Vagina (tissue), 2 donors: ENCODE results near the gene ANKRD49. TPM values are rescaled to one million over a fixed set of nuclear protein-coding genes. Genes with fewer than 3 reads are reported as not detected.

Experiments used
- DNase-seq, 2 donors: peaks; one replicate each; pipeline ENCODE4 v3.0.0-alpha.2; 2017; ENCODE audit errors: extremely low spot score in 2 of 2
- H3K27ac ChIP-seq: fragments of 200-600 bp; sonication (generic); one replicate; pipeline ENCODE4 v1.5.1; 2019
- H3K27me3 ChIP-seq: fragments of 200-600 bp; sonication (generic); one replicate; pipeline ENCODE4 v1.5.1; 2019
- H3K36me3 ChIP-seq, 2 donors: fragments of 200-600 bp; sonication (generic); one replicate each; pipeline ENCODE4 v1.5.1; 2017 to 2019
- H3K4me1 ChIP-seq: fragments of 200-600 bp; sonication (generic); one replicate; pipeline ENCODE4 v1.5.1; 2019
- H3K4me3 ChIP-seq, 2 donors: fragments of 200-600 bp; sonication (generic); 1 replicate in 1 of 2; 2 replicates in 1 of 2; pipeline ENCODE4 v1.5.1; 2016 to 2019
- H3K9me3 ChIP-seq: fragments of 200-600 bp; sonication (generic); one replicate; pipeline ENCODE4 v1.5.1; 2019
- CTCF ChIP-seq, 3 experiments: fragments of 450-650 bp in 2 of 3; fragments of 200-600 bp in 1 of 3; sonication (generic) in 1 of 3; IDR thresholded peaks; one replicate each; pipeline ENCODE4 v1.5.1; 2017 to 2019; ENCODE audit warnings: antibody characterized with exemption in 3 of 3, mild to moderate bottlenecking in 2 of 3, moderate library complexity in 2 of 3
- POLR2A ChIP-seq, 2 donors: fragments of 450-650 bp; IDR thresholded peaks; one replicate each; pipeline ENCODE4 v1.6.1; 2017; ENCODE audit warnings: antibody characterized with exemption in 2 of 2, mild to moderate bottlenecking in 2 of 2, moderate library complexity in 2 of 2
- POLR2AphosphoS5 ChIP-seq, 2 donors: sonication (generic); formaldehyde crosslinking; IDR thresholded peaks; one replicate each; pipeline ENCODE4 v1.9.0; 2017; ENCODE audit warnings: antibody characterized with exemption in 2 of 2, mild to moderate bottlenecking in 2 of 2, low read depth in 1 of 2; ENCODE audit not compliant: insufficient read depth in 1 of 2
- intact Hi-C: fragments of 100-400 bp; cut with DNase I; formaldehyde crosslinking; loops from one replicate; pipeline ENCODE4 v1.15.1; 2023
- total RNA-seq: library from RNA; depleted of rRNA; stranded (reverse); fragments of >200 nt; gene quantifications from one replicate; pipeline ENCODE4 v1.2.3, GENCODE V29; 2016

The ANKRD49 gene
- total RNA-seq = 12.5 TPM

- TF ChIP-seq POLR2AphosphoS5 (IDR thresholded peaks at IDR 0.05; ENCODE audit: insufficient read depth in 1 of 2, low read depth in 1 of 2) = peak; percentile 87 to 91
- TF ChIP-seq POLR2A (IDR thresholded peaks at IDR 0.05) = peak in 1 of 2 donors; percentile 42
- no peak for TF ChIP-seq CTCF (IDR thresholded peaks at IDR 0.05)
- Histone ChIP-seq H3K9me3 (no peaks in the 10 kb centered on the region), H3K4me3 (peak within 1 kb of the TSS; percentile 66 to 83), H3K27ac (peak within 1 kb of the TSS; percentile 80), H3K36me3 (peaks cover 0 to 28% of the 10 kb centered on the region in 2 donors), H3K4me1 (peaks cover 34% of the 10 kb centered on the region), H3K27me3 (no peaks in the 10 kb centered on the region)
- intact Hi-C loops = no loop called here
- peak; percentile 98 for DNase-seq
These were observed at the start of gene ANKRD49, which contains the start of gene MRE11 for GRCh38 chr11:94493281-94494125. Gene ANKRD49, plus strand, starts transcription at chr11:94493984. Its CDS starts 2,710 bp downstream, at chr11:94496694. Gene MRE11, minus strand, starts transcription at chr11:94493844. Its CDS starts 1,043 bp downstream, at chr11:94492801.

GRCh38 chr11:94445641-94446040 lies 48.1 kb upstream of the ANKRD49 start:
- Histone ChIP-seq H3K4me3 (no peak overlapping the region), H3K36me3 (peaks cover 0 to 29% of the 10 kb centered on the region in 2 donors), H3K27me3 (no peaks in the 10 kb centered on the region), H3K27ac (no peak overlapping the region), H3K4me1 (peaks cover 6% of the 10 kb centered on the region), H3K9me3 (no peaks in the 10 kb centered on the region)
- TF ChIP-seq CTCF (IDR thresholded peaks at IDR 0.05) (no peak), POLR2A (IDR thresholded peaks at IDR 0.05) (no peak), POLR2AphosphoS5 (IDR thresholded peaks at IDR 0.05; ENCODE audit: insufficient read depth in 1 of 2, low read depth in 1 of 2) (no peak)
- intact Hi-C loops = no loop called here
- DNase-seq = no peak

GRCh38 chr11:94447149-94447548 lies 46.6 kb upstream of the ANKRD49 start:
- peaks cover 6% of the 10 kb centered on the region for H3K4me1 ChIP-seq
- peaks cover 0 to 29% of the 10 kb centered on the region in 2 donors for H3K36me3 ChIP-seq
- no peak for DNase-seq
- H3K9me3 ChIP-seq = no peaks in the 10 kb centered on the region
- no peaks in the 10 kb centered on the region for H3K27me3 ChIP-seq
- intact Hi-C loops = no loop called here
- H3K27ac ChIP-seq = no peak overlapping the region
- no peak overlapping the region for H3K4me3 ChIP-seq
- TF ChIP-seq POLR2A (IDR thresholded peaks at IDR 0.05) (no peak), CTCF (IDR thresholded peaks at IDR 0.05) (no peak), POLR2AphosphoS5 (IDR thresholded peaks at IDR 0.05; ENCODE audit: insufficient read depth in 1 of 2, low read depth in 1 of 2) (no peak)

- Histone ChIP-seq H3K4me1 (peaks cover 6% of the 10 kb centered on the region), H3K9me3 (no peaks in the 10 kb centered on the region), H3K27me3 (no peaks in the 10 kb centered on the region), H3K27ac (no peak overlapping the region), H3K36me3 (peaks cover 0 to 28% of the 10 kb centered on the region in 2 donors), H3K4me3 (no peak overlapping the region)
- intact Hi-C loops = no loop called here
- TF ChIP-seq POLR2AphosphoS5 (IDR thresholded peaks at IDR 0.05; ENCODE audit: insufficient read depth in 1 of 2, low read depth in 1 of 2) (no peak), CTCF (IDR thresholded peaks at IDR 0.05) (no peak), POLR2A (IDR thresholded peaks at IDR 0.05) (no peak)
- DNase-seq = no peak
These were observed 44.8 kb upstream of the ANKRD49 start for GRCh38 chr11:94449029-94449428.

GRCh38 chr11:94449437-94449836 lies 44.3 kb upstream of the ANKRD49 start:
- no peaks in the 10 kb centered on the region for H3K27me3 ChIP-seq
- H3K4me1 ChIP-seq = peaks cover 6% of the 10 kb centered on the region
- intact Hi-C loops = no loop called here
- H3K4me3 ChIP-seq = no peak overlapping the region
- no peak overlapping the region for H3K27ac ChIP-seq
- TF ChIP-seq CTCF (IDR thresholded peaks at IDR 0.05) (no peak), POLR2A (IDR thresholded peaks at IDR 0.05) (no peak), POLR2AphosphoS5 (IDR thresholded peaks at IDR 0.05; ENCODE audit: insufficient read depth in 1 of 2, low read depth in 1 of 2) (peak in 1 of 2 donors; percentile 55)
- no peaks in the 10 kb centered on the region for H3K9me3 ChIP-seq
- DNase-seq = no peak
- peaks cover 0 to 24% of the 10 kb centered on the region in 2 donors for H3K36me3 ChIP-seq
